Activated CD4-positive, alpha-beta T cell treated with anti-CD3 and anti-CD28 coated beads, Interleukin-2, amount 50 U/mL, for 16 hours (primary cell): ENCODE results near the gene CBFB.

Experiments
- DNase-seq: peaks from one replicate; pipeline ENCODE4 v3.0.0-alpha.2; 2020

CBFB gene

DNA sequence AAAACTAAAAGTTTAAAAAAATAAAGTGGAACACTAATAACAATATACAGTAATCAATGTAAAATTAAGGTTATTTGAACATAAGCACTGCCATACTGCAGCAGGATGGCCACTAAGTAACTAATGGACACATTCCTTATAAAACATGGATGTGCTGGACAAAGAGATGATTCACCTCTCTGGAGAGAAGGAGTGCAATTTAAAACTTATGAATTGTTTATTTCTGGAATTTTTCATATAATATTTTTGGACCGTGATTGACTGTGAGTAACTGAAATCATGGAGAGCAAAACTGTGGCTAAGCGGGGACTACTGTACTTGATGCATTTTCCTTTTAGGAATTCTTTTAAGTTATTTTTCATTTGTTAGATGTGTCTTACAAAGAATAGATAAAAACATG lies 21.8 kb downstream of the CBFB start:
- no peak for DNase-seq

DNA sequence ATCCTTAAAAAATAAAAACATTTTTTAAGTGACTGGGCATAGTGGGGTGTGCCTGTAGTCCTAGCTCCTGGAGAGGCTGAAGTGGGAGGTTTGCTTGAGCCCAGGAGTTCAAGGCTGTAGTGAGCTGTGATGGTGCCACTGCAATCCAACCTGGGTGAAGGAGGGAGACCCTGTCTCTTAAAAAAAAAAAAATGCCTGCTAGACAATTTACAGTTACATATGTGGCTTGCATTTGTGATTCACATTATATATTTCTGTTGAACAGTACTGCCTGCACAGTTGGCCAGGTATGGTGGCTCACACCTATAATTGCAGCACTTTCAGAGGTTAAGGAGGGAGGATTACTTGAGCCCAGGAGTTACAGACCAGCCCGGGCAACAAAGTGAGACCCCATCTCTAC lies 23.4 kb downstream of the CBFB start:
- no peak for DNase-seq

DNA sequence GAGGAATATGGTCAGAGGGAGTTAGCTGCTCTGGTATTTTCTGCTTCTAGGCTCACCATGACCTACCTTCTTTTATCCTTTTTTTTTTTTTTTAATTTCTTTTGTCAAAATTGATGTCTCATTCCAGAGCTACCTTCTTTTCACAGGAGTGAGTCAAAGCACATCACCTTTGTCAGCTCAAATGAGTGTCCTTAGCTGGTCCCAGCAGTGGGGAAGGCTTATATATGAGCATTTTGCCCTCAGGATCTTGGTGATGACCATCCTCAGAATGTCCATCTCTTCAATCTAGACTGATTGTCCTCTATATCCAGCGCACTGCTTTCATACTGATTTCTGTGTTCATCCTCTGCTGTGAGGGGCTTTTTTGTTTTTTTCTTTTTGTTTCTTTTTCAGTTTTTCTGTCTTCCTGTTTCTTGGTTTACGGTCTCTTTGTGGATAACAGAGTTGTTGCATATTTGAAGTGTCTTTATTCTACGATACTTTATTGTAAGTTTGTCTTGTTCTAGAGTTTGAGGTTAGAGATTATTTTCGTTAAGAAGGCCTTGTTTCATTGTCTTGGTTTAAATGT lies 24.9 kb downstream of the CBFB start:
- peak; percentile 54 for DNase-seq

- DNase-seq = no peak
These were observed 26.0 kb downstream of the CBFB start for GRCh38 chr16:67054901-67055300.

DNA sequence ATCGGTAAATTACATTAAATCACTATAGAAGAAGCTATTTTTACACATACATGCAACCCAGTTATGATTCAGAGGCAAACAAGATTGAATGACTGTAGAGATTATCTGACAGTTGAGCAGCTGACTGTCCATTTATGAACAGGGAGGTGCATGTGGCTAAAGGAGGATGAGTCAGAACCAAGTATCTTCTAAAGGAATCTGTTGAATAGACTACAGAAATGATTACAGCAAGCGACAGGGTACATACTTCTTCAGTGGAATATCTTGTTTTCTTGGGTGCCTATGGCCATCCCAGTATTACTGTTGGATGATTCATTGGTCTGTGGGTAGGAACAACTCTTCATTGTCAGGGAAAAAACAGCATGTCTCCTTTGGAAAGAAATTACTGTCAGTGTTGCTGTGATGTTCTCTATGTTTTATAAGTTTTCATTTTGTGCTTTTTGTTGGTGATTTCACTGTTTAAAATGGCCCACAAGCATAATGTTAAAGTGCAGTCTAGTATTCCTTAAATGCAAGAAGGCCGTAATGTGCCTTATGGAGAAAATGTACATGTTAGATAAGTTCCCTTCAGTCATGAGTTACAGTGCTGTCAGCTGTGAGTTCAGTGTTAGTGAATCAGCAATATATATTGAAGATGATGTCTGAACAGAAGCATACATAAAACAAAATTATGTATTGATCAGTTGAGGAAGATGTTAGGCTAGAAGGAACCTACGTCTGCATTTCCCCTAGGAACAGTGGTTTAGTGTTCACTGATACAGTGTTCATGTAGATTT lies 27.0 kb downstream of the CBFB start:
- DNase-seq = peak; percentile 90

GRCh38 chr16:67063008-67063407 lies 34.1 kb downstream of the CBFB start:
- DNase-seq = no peak

DNA sequence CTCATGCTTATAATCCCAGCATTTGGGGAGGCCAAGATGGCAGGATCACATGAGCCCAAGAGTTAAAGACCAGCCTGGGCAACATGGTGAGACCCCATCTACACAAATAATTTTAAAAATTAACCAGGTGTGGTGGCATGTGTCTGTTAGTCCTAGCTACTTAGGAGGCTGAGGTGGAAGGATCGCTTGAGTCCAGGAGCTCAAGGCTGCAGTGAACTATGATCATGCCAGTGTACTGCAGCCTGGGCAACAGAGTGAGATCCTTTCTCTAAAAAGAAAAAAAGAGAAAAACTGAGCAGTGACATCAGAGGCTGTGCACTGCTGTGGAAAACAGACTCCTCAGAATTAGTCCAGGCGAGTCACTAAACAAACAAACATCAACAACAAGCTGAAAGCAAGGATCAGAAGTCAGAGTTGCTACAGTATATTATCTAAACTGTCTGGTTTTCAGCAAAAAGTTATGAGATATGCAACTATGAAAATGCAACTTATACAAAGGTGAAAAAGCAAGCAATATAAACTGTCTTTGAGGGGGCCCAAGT lies 39.3 kb downstream of the CBFB start:
- DNase-seq = no peak

DNA sequence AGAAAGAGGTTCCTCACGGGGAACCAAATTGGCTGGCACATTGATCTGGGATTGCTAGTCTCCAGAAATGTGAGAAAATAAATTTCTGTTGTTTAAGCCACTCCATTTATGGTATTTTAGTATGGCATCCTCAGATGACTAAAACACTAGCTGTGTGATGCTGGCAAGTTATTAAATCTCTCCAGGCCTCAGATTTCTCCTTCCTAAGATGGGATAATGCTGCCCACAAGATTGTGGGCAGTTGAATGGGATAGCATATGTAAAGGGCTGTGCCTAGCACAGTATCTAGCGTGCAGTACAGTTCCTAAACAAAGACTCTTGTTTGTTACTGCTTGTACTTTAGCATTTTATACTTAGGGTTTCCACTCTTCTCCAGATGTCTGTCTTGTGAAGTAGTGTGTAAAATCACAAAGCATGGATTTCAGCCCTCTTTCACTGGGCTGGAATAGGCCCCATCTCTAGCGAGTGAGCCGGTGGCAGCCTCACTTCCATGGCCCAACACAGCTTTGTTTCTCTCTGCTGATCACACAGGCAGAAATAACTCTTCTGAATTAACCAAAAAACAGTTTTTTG lies 42.6 kb downstream of the CBFB start:
- DNase-seq = no peak

DNA sequence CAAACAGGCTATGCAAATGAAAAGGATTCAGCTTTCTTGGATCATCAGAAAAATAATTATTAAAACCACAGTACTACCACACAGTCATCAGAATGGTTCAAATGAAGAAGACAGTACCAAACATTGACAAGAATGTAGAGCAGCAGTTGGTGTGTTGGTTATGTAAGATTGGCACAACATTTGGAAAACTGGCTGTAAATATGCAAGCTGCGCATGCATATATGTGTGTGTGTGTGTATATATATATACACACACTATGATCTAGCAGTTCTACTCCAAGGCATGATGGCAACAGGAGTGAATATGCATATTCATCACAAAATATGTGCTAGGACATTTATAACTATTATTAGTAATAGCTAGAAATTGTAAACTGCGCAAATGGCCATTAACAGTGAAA lies 46.4 kb downstream of the CBFB start:
- no peak for DNase-seq

GRCh38 chr16:67077871-67078270 lies 48.9 kb downstream of the CBFB start:
- no peak for DNase-seq

- no peak for DNase-seq
These were observed 53.2 kb downstream of the CBFB start for GRCh38 chr16:67082100-67082499.

GRCh38 chr16:67082891-67083290 lies 53.9 kb downstream of the CBFB start:
- no peak for DNase-seq

DNA sequence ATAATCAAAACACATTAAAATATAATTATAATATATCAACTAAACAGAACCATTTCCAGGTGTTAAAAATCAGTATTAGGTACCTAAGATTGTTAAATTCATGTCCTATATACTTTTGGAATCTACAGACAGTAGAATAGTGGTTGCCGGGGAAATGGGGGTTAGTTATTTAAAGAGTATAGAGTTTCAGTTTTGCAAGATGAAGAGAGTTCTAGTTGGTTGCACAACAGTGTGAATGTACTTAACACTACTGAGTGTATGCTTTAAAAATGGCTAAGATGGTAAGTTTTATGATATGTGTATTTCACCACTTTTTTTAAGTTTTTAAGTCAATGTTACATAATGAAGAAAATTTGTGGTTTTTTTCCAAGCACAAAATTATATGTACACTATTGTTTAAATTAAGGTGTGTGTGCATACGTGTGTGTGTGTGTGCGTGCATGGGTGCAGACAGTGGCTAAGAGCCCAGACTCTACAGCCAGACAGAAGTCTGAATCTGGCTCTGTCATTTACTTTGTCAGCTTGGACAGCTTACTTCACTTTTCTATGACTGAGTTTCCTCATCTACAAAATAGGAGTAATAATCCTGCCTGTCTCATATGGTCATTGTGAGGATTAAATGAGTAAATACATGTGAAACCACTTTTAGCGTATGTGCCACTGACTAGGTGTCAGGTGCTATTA lies 55.5 kb downstream of the CBFB start:
- DNase-seq = peak; percentile 20

- no peak for DNase-seq
These were observed 57.9 kb downstream of the CBFB start for GRCh38 chr16:67086822-67087221.

DNA sequence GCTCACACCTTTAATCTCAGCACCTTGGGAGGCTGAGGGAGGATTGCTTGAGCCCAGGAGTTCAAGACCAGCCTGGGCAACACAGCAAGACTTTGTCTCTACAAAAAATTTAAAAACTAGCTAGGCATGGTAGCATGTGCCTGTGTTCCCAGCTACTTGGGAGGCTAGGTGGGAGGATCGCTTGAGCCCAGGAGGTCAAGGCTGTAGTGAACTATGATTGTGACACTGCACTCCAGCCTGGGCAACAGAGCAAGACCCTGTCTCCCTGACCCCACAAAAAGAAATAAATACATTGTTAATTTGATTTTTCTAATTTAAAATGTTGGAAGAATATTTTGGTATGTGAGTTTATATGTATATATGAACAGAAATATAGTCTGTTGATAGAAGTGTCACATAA lies 58.3 kb downstream of the CBFB start:
- no peak for DNase-seq

DNA sequence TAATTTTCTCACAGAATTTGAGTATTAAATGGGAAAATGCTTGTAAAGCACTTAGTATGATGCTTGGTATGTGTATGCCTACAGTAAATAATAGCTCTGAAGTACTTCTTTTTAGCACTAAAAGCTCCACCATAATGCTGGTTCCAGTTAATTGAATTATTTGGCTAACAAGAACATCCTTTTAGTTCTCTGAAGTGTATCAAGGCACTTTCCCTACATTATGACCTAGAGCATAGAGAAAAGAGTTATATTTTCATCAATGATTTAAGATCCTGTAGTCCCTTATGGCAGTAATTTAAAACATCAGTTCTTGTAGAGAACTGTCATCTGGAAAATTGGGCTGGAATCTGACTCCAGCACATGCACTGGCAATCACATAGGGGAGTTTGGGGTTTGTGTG lies 58.9 kb downstream of the CBFB start:
- DNase-seq = no peak

GRCh38 chr16:67088551-67088950 lies 59.6 kb downstream of the CBFB start:
- DNase-seq = no peak

DNA sequence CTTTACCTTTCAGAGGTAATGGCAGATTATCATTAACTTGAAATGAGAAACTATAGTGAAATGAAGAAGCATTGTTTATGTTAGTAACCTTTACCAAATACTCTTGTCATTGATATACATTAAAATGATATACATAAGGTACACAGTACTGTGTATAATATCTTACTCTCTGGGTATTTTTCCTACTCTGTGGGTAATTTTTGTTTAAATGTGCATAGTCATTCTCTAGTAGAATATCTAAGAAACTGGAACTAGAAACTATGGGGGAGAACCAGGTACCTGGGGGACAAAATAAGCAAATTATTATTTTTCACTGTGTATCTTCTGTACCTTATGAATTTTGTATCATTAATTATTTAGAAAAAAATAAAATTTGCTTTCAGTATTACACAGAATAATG lies 60.2 kb downstream of the CBFB start:
- DNase-seq = no peak

DNA sequence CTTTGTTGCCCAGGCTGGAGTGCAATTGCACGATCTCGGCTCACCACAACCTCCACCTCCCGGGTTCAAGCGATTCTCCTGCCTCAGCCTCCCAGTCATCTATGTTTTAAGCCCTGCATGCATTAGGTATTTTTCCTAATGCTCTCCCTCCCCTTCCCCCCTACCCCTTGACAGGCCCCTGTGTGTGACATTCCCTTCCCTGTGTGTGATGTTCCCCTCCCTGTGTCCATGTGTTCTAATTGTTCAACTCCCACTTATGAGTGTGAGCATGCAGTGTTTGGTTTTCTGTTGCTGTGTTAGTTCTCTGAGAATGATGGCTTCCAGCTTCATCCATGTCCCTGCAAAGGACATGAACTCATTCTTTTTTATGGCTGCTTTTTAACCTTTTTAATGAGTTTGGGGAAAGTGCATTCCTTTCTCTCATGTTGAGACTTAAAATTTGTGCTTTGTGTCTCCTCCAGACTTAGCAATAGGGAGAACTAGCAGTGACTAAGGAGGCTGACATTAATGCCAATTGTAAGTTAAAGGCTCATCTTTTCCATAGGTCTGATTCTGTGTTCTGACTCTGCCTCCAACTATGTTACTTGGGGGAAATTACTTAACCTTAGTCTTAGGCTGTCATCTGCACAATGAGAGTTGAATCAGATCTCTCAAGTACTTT lies 63.1 kb downstream of the CBFB start:
- DNase-seq = no peak

GRCh38 chr16:67093098-67093726 lies 64.3 kb downstream of the CBFB start:
- no peak for DNase-seq

DNA sequence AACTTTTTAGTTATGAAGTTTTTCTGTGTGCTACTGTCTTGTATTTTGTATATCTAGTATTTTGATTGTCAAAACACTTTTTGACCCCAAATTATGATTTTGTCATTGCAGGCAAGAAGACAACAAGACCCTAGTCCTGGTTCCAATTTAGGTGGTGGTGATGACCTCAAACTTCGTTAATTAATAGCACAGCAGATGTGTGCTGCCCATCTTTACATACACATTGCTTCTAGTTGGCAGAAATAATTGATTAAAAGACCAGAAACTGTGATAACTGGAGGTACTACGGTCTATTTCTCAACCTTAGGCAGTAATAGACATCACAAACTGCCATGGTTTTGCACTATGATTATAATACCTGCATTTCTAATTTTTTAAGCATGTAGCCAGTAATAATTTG lies 69.7 kb downstream of the CBFB start:
- DNase-seq = no peak

DNA sequence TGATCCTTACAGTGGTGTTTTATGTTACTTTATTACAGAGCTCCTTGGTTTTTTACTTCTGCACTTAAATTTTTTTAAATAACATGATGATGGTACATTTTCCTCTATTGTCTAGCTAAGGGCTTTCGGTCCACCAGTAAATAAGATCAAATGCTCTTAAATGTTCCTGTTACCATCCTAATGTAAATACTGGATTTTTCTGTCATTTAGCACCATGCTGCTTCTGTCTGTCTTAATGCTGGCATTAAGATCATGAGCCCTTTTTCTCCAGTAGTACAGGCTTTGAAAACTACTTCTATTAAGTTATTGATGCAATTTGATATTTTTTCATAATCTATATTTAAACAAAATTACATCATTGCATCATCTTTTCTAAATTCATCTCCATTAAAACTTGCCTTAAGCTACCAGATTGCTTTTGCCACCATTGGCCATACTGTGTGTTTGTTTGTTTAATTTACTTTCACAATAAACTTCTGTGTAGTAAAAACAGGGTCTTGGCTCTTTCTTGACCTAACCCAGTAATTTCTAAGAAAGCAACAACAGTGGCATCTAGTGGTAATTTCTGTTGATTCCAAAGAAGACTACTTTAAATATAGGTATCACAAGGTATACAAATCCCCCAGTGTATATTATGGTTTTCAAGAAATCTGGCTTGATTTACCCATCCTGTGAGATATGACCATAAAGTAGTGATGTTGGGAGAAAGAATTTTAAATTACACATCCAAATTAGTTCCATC lies 71.8 kb downstream of the CBFB start:
- peak; percentile 41 for DNase-seq
